B cell (primary cell): Measurements from ENCODE around the gene HHAT. TPM values are rescaled to one million over a fixed set of nuclear protein-coding genes. Genes with fewer than 3 reads are reported as not detected.

Experiments used
- ATAC-seq: fragments of 200-7000 bp; cut with Tn5 transposase; one replicate; pipeline ENCODE4 v1.10.0; 2021; ENCODE audit warnings: low read depth, mild to moderate bottlenecking, moderate number of reproducible peaks, moderate library complexity
- CTCF ChIA-PET: fragments of 350-600 bp; sonication (Branson Sonifier 250); formaldehyde crosslinking; loops from one replicate; lab custom pipeline; 2021; ENCODE audit warnings: antibody characterized with exemption, inconsistent platforms; lab: Charles Lee
- POLR2A ChIA-PET: fragments of 350-600 bp; sonication (Branson Sonifier 250); formaldehyde crosslinking; loops from one replicate; lab custom pipeline; 2021; ENCODE audit warnings: antibody characterized with exemption; lab: Charles Lee
- DNase-seq: peaks from one replicate; pipeline ENCODE4 v3.0.0; 2013
- H2AFZ ChIP-seq: 2 replicates; pipeline ENCODE4 v1.6.1; 2012; ENCODE audit warnings: mild to moderate bottlenecking, low read depth, low read length; ENCODE audit not compliant: insufficient read depth, poor library complexity, severe bottlenecking
- H3K27ac ChIP-seq, 2 donors: 1 replicate in 1 of 2; 2 replicates in 1 of 2; pipeline ENCODE4 v1.5.1; 2012 to 2013; ENCODE audit warnings: low read length in 2 of 2, mild to moderate bottlenecking in 2 of 2, moderate library complexity in 1 of 2
- H3K27me3 ChIP-seq, 4 experiments: fragments of 200-600 bp in 1 of 4; sonication (generic) in 1 of 4; replicated peaks in 1 of 4; 1 replicate in 2 of 4; 2 replicates in 2 of 4; pipeline versions ENCODE4 v1.6.1 to v1.7.0; 2013 to 2016; ENCODE audit warnings: low read length in 3 of 4, mild to moderate bottlenecking in 2 of 4, mixed read lengths in 1 of 4, moderate library complexity in 1 of 4; ENCODE audit not compliant: insufficient read depth in 4 of 4, control insufficient read depth in 3 of 4; ENCODE audit errors: control extremely low read depth in 1 of 4
- H3K36me3 ChIP-seq, 2 experiments: replicated peaks in 1 of 2; 1 replicate in 1 of 2; 2 replicates in 1 of 2; pipeline versions ENCODE4 v1.6.1 to v1.7.1; 2013; ENCODE audit warnings: low read length in 1 of 2; ENCODE audit not compliant: insufficient read depth in 2 of 2, control insufficient read depth in 1 of 2; ENCODE audit errors: control extremely low read depth in 1 of 2, extremely low read depth in 1 of 2
- H3K4me1 ChIP-seq, 2 donors: fragments of 200-600 bp in 1 of 2; sonication (generic) in 1 of 2; 1 replicate in 1 of 2; 2 replicates in 1 of 2; pipeline versions ENCODE4 v1.5.1 to v1.6.1; 2013 to 2017; ENCODE audit warnings: low read length in 2 of 2; ENCODE audit not compliant: control insufficient read depth in 2 of 2, insufficient read depth in 2 of 2
- H3K4me2 ChIP-seq: replicated peaks from 2 replicates; pipeline ENCODE3; 2012; ENCODE audit warnings: mild to moderate bottlenecking, low read depth, low read length; ENCODE audit not compliant: poor library complexity, severe bottlenecking
- H3K4me3 ChIP-seq, 5 experiments: fragments of 200-600 bp in 1 of 5; sonication (generic) in 1 of 5; 1 replicate in 3 of 5; 2 replicates in 2 of 5; pipeline versions ENCODE4 v1.5.1 to v1.7.0; 2011 to 2016; ENCODE audit warnings: low read length in 4 of 5, mild to moderate bottlenecking in 4 of 5, low read depth in 2 of 5, control low read depth in 1 of 5, moderate library complexity in 1 of 5; ENCODE audit not compliant: insufficient read depth in 1 of 5; ENCODE audit errors: control extremely low read depth in 1 of 5, extremely low read depth in 1 of 5
- H3K79me2 ChIP-seq: fragments of 200-600 bp; sonication (generic); one replicate; pipeline ENCODE4 v1.6.0; 2016; ENCODE audit warnings: low read length; ENCODE audit not compliant: control insufficient read depth, insufficient read depth
- H3K9ac ChIP-seq: fragments of 200-600 bp; sonication (generic); 2 replicates; pipeline ENCODE4 v1.6.1; 2017; ENCODE audit warnings: mild to moderate bottlenecking, low read length, moderate library complexity
- H3K9me3 ChIP-seq, 3 donors: one replicate each; pipeline versions ENCODE4 v1.6.1 to v1.7.1; 2013; ENCODE audit warnings: low read length in 2 of 3; ENCODE audit not compliant: control insufficient read depth in 2 of 3, insufficient read depth in 1 of 3; ENCODE audit errors: control extremely low read depth in 1 of 3
- H4K20me1 ChIP-seq: 2 replicates; pipeline ENCODE4 v1.6.0; 2012; ENCODE audit warnings: mild to moderate bottlenecking, low read length; ENCODE audit not compliant: insufficient read depth, control insufficient read depth, poor library complexity, severe bottlenecking
- H3K27ac Mint-ChIP-seq: one replicate; pipeline ENCODE4 v1.8.0; 2021; ENCODE audit warnings: mixed read lengths
- H3K27me3 Mint-ChIP-seq: one replicate; pipeline ENCODE4 v1.8.0; 2021; ENCODE audit warnings: mixed read lengths
- H3K4me1 Mint-ChIP-seq: one replicate; pipeline ENCODE4 v1.8.0; 2021; ENCODE audit warnings: mixed read lengths
- H3K4me3 Mint-ChIP-seq: one replicate; pipeline ENCODE4 v1.8.0; 2021; ENCODE audit warnings: mixed read lengths
- H3K9me3 Mint-ChIP-seq: one replicate; pipeline ENCODE4 v1.8.0; 2022; ENCODE audit warnings: mixed read lengths; ENCODE audit not compliant: insufficient read depth
- EZH2 ChIP-seq: IDR thresholded peaks from 2 replicates; pipeline ENCODE4 v1.6.1; 2012; ENCODE audit warnings: borderline replicate concordance, low read depth, mild to moderate bottlenecking, moderate library complexity, low read length; ENCODE audit not compliant: insufficient read depth, poor library complexity, severe bottlenecking
- WGBS: methylation state at CpG from one replicate; pipeline ENCODE4 v1.1.5; 2013; ENCODE audit warnings: missing lambda C conversion rate; ENCODE audit not compliant: insufficient coverage; 5-methylcytosine and 5-hydroxymethylcytosine counted together
- intact Hi-C: fragments of 100-400 bp; cut with micrococcal nuclease; formaldehyde crosslinking; loops from one replicate; pipeline ENCODE4 v1.10.0; 2022
- polyA plus RNA-seq: library from polyadenylated mRNA; depleted of rRNA; stranded (reverse); fragments of >200 nt; gene quantifications from 2 replicates; pipeline ENCODE4 v1.2.3, GENCODE V29; 2012
- total RNA-seq, 2 donors: library from RNA; stranded (reverse); fragments of 120-200 nt in 1 of 2; gene quantifications; 1 replicate in 1 of 2; 2 replicates in 1 of 2; pipeline versions ENCODE4 v1.2.3 to v1.2.4, GENCODE V29; 2013 to 2022
- TF ChIP-seq, protein P1 (sequence below): fragments of 200-600 bp; IDR thresholded peaks from one replicate; pipeline ENCODE4 v1.8.0; 2022; ENCODE audit warnings: antibody characterized with exemption, mild to moderate bottlenecking

HHAT gene
- total and polyA plus RNA-seq, 2 donors (not counting 1 experiment from before 2014, with no cell fraction given), result 4.0 to 28.2 TPM

DNA sequence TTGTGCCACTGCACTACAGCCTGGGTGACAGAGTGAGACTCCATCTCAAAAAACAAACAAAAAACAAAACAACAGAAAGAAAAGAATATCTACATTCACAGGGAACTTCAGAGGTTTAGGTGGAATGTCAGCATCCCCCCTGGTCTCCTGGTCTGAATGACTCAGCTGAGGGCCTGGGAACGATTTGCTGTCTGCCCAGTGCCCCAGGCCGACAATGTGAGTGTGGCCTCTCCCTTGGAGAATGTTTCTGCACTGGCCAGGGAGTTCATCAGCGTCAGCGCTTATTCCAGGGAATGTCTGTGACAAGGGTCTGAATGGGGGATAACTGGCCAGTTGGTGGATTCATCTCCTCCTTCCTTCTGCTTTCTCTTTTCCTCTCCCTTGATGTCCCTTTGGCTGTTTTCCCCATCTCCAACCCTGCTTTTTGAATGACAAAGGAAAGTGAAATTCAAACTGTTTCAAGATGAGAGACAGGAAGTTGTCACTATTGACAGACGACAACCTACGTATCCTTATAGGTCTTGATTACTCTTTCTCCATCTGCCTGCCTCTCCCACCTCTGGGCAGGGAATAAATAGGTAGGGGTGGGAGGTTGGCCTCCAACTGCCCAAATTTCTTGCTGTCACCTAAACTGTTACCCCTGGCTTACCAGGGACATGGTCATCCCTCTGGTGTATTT lies 213.1 kb downstream of the HHAT start:
- H3K9me3 ChIP-seq, result no peaks in the 10 kb centered on the region
- H3K27ac ChIP-seq, result no peak overlapping the region
- no peak overlapping the region for H3K4me2 ChIP-seq
- H3K36me3 ChIP-seq, result no peaks in the 10 kb centered on the region
- no peaks in the 10 kb centered on the region for H4K20me1 ChIP-seq
- ChIA-PET CTCF (interaction anchor here (1.0 kb wide), 1 partner anchor 132 kb away, joined by 3 read pairs; no protein-coding TSS in a partner anchor), POLR2A (no interaction called here)
- no peaks in the 10 kb centered on the region for H3K27me3 Mint-ChIP-seq
- H2AFZ ChIP-seq, result no peak overlapping the region
- no peak overlapping the region for H3K9ac ChIP-seq
- intact Hi-C loops, result no loop called here
- H3K27me3 ChIP-seq, result no peaks in the 10 kb centered on the region
- no peak for ATAC-seq
- TF ChIP-seq, protein P1, sequence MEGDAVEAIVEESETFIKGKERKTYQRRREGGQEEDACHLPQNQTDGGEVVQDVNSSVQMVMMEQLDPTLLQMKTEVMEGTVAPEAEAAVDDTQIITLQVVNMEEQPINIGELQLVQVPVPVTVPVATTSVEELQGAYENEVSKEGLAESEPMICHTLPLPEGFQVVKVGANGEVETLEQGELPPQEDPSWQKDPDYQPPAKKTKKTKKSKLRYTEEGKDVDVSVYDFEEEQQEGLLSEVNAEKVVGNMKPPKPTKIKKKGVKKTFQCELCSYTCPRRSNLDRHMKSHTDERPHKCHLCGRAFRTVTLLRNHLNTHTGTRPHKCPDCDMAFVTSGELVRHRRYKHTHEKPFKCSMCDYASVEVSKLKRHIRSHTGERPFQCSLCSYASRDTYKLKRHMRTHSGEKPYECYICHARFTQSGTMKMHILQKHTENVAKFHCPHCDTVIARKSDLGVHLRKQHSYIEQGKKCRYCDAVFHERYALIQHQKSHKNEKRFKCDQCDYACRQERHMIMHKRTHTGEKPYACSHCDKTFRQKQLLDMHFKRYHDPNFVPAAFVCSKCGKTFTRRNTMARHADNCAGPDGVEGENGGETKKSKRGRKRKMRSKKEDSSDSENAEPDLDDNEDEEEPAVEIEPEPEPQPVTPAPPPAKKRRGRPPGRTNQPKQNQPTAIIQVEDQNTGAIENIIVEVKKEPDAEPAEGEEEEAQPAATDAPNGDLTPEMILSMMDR, result no peak
- no peak for TF ChIP-seq EZH2
- H3K4me1 Mint-ChIP-seq, result no peaks in the 10 kb centered on the region
- H3K4me1 ChIP-seq, result no peaks in the 10 kb centered on the region
- H3K79me2 ChIP-seq, result no peaks in the 10 kb centered on the region
- no peaks in the 10 kb centered on the region for H3K9me3 Mint-ChIP-seq
- H3K27ac Mint-ChIP-seq, result no peak overlapping the region
- 67% methylated on average over 1 of the region's 6 CpGs for WGBS
- no peak for DNase-seq
- no peak overlapping the region for H3K4me3 Mint-ChIP-seq
- H3K4me3 ChIP-seq, result no peak overlapping the region

DNA sequence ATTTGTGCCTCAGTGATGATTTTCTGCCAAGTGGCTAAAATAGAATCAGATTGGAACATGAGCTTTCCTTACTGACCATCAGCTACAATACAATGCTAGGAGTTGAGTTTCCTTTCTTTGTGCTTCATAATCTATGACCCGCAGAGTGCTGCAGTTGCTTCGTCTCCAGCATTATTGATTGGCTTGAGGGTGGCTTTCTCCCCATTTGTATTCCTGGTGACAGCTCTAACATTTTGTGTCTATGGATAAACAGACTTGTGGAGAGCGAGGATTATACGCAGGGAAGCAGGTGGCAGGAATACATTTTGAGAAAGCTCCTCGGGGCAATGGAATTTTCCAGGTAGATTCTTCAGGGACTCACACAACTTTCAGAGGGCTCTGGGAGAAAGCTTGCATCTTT lies 223.2 kb downstream of the HHAT start:
- Histone ChIP-seq H3K9ac (no peak overlapping the region), H3K27me3 (no peaks in the 10 kb centered on the region), H2AFZ (no peak overlapping the region), H3K4me2 (no peak overlapping the region), H4K20me1 (no peaks in the 10 kb centered on the region), H3K4me1 (no peaks in the 10 kb centered on the region), H3K79me2 (no peaks in the 10 kb centered on the region), H3K9me3 (no peaks in the 10 kb centered on the region), H3K36me3 (no peaks in the 10 kb centered on the region), H3K4me3 (no peak overlapping the region), H3K27ac (no peak overlapping the region)
- Mint-ChIP-seq H3K4me3 (no peak overlapping the region), H3K9me3 (no peaks in the 10 kb centered on the region), H3K27ac (no peak overlapping the region), H3K4me1 (no peaks in the 10 kb centered on the region), H3K27me3 (no peaks in the 10 kb centered on the region)
- DNase-seq (no peak), ATAC-seq (no peak)
- intact Hi-C loops, result no loop called here
- POLR2A ChIA-PET, result no interaction called here
- CTCF ChIA-PET, result no interaction called here
- WGBS, result 96% methylated on average over 3 of the region's 5 CpGs
- TF ChIP-seq, protein P1, result no peak
- TF ChIP-seq EZH2, result no peak
